ENCODE results near the gene CNTN6. TPM values are rescaled to one million over a fixed set of nuclear protein-coding genes. Genes with fewer than 3 reads are reported as not detected.

Gene CNTN6
- total RNA-seq, 1 donor from 2014 or later: 10.3 TPM

DNA sequence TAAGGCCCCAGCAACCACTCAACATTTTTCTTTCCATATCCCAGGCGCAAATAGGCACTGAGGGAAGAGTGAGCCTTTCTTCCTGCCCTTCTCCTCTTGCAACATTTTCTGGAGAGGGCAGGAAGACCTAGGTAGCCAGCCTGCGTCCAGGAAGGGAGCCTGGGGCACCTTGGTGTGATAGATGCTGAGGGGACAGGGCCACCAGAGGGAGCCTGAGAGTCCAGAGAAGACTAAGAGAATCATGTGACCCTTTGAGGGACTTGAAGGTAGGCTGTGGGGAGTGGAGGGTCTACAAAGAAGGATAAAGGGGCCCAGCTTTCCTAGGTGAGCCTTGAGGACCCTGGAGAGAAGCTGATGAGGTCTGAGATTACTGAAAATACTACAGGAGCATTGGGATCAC, 346.6 kb downstream of the CNTN6 start:
- Histone ChIP-seq H3K4me3 (no peak overlapping the region), H3K9me3 (no peaks in the 10 kb centered on the region), H3K27me3 (ENCODE audit: low read depth) (no peaks in the 10 kb centered on the region), H3K36me3 (no peaks in the 10 kb centered on the region), H3K27ac (no peak overlapping the region), H3K4me1 (no peaks in the 10 kb centered on the region)
- DNase-seq (no peak), ATAC-seq (no peak)
- TF ChIP-seq, protein P1, sequence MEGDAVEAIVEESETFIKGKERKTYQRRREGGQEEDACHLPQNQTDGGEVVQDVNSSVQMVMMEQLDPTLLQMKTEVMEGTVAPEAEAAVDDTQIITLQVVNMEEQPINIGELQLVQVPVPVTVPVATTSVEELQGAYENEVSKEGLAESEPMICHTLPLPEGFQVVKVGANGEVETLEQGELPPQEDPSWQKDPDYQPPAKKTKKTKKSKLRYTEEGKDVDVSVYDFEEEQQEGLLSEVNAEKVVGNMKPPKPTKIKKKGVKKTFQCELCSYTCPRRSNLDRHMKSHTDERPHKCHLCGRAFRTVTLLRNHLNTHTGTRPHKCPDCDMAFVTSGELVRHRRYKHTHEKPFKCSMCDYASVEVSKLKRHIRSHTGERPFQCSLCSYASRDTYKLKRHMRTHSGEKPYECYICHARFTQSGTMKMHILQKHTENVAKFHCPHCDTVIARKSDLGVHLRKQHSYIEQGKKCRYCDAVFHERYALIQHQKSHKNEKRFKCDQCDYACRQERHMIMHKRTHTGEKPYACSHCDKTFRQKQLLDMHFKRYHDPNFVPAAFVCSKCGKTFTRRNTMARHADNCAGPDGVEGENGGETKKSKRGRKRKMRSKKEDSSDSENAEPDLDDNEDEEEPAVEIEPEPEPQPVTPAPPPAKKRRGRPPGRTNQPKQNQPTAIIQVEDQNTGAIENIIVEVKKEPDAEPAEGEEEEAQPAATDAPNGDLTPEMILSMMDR (IDR thresholded peaks at IDR 0.05): peak; percentile 7
- intact Hi-C loops (cut with DNase I): no loop called here

DNA sequence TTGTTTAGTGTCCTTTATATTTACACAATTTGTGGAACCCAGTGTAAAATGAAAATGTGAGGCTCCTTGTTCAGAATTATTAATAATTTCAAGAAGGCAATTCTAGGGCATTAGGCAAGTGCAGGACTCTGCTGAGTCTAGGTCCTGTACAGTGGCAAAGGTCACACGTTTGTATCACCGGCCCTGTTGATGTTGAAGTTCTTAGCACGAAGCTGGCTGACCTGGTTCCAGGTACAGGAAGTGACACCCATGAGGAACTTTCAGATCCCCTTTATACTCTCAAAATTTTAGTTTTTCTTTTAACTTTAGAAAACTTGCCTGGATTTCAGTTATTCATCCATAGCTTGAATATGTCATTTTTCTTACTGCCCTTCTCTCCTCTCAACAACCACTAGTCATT, 349.4 kb downstream of the CNTN6 start:
- Histone ChIP-seq H3K27ac (no peak overlapping the region), H3K4me1 (no peaks in the 10 kb centered on the region), H3K36me3 (no peaks in the 10 kb centered on the region), H3K9me3 (no peaks in the 10 kb centered on the region), H3K4me3 (no peak overlapping the region), H3K27me3 (ENCODE audit: low read depth) (no peaks in the 10 kb centered on the region)
- TF ChIP-seq, protein P1 (IDR thresholded peaks at IDR 0.05): no peak
- DNase-seq (no peak), ATAC-seq (no peak)
- intact Hi-C loops (cut with DNase I): no loop called here

DNA sequence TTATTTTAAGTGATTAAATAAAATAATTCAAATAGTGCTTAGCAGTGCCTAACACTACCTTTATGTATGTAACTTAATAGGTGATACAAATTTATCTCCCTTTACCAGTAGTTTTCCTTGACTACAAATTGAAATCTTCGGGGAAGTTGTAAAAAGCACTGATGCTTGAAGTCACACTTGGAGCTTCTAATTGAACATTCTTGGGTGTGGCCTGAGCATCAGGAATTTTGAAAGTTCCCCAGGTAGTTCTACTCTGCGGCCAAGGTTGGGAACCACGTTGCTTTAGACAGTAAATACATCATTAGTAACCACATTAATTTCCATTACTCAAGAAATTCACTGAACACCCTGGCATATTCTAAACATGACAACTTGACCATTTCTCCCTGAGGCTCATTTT, 351.4 kb downstream of the CNTN6 start:
- ATAC-seq (no peak), DNase-seq (no peak)
- no peaks in the 10 kb centered on the region for H3K9me3 ChIP-seq
- H3K36me3 ChIP-seq: no peaks in the 10 kb centered on the region
- H3K27me3 ChIP-seq (ENCODE audit: low read depth): no peaks in the 10 kb centered on the region
- intact Hi-C loops (cut with DNase I): no loop called here
- H3K4me1 ChIP-seq: no peaks in the 10 kb centered on the region
- TF ChIP-seq, protein P1 (IDR thresholded peaks at IDR 0.05): no peak
- H3K4me3 ChIP-seq: no peak overlapping the region
- H3K27ac ChIP-seq: no peak overlapping the region

DNA sequence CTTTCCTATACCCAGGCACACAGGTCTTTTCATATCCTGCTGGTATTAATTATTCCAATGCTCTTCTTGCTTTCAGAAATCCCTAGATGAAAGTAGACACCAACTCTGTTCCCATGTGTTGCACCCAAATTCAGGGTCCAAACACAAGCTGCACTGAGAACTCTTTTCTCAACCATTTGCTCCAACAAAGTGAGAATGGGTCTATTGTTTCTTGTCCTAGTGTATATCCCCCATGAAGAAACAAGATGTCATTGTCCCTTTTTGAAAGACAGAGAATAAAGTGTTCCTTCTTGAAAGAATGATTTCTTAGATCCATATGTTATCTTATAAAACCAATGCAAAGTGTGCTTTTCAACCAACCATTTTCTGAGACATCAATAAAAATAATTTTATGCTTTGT, 353.7 kb downstream of the CNTN6 start:
- no peaks in the 10 kb centered on the region for H3K36me3 ChIP-seq
- H3K9me3 ChIP-seq: no peaks in the 10 kb centered on the region
- TF ChIP-seq, protein P1 (IDR thresholded peaks at IDR 0.05): no peak
- ATAC-seq (no peak), DNase-seq (no peak)
- no peak overlapping the region for H3K27ac ChIP-seq
- H3K4me3 ChIP-seq: no peak overlapping the region
- intact Hi-C loops (cut with DNase I): no loop called here
- no peaks in the 10 kb centered on the region for H3K4me1 ChIP-seq
- no peaks in the 10 kb centered on the region for H3K27me3 ChIP-seq (ENCODE audit: low read depth)

DNA sequence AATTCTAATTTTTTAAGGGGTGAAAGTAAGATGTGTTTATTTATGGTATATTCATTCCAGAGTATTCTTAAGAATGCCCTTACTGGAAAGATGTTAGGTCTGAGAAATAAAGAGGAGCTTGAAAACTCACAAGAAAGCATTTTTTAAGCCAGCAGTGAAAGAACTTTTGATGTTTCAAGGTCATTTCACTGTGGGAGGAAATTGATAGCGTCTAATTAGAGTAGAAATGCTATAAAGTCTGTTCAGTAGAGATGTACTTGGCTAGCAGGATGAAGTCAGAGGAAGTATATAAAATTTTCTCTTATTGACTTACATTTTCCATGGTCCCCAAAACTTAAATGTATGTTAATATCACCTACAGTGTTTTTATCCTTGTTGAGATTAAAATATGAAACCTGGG, 354.6 kb downstream of the CNTN6 start:
- intact Hi-C loops (cut with DNase I): no loop called here
- no peak for ATAC-seq
- H3K9me3 ChIP-seq: no peaks in the 10 kb centered on the region
- no peak overlapping the region for H3K27ac ChIP-seq
- H3K4me3 ChIP-seq: no peak overlapping the region
- no peaks in the 10 kb centered on the region for H3K27me3 ChIP-seq (ENCODE audit: low read depth)
- no peaks in the 10 kb centered on the region for H3K36me3 ChIP-seq
- TF ChIP-seq, protein P1 (IDR thresholded peaks at IDR 0.05): no peak
- H3K4me1 ChIP-seq: no peaks in the 10 kb centered on the region
- no peak for DNase-seq

DNA sequence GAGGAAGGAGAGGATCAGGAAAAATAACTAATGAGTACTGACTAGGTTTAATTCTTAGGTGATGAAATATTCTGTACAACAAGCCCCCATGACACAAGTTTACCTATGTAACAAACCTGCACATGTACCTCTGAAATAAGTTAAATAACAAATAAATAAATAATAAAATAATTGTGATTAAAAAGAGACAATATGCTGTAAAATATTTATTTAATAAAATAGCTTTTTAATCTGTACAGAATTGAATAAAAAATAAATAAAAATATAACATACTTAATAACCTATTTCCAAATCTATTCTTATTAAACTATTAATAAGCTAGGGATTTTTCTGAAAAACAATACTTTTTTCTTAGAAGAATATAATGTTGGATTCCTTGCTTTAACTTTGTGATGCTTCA, 355.6 kb downstream of the CNTN6 start:
- intact Hi-C loops (cut with DNase I): no loop called here
- Histone ChIP-seq H3K4me3 (no peak overlapping the region), H3K4me1 (no peaks in the 10 kb centered on the region), H3K9me3 (no peaks in the 10 kb centered on the region), H3K36me3 (no peaks in the 10 kb centered on the region), H3K27ac (no peak overlapping the region), H3K27me3 (ENCODE audit: low read depth) (no peaks in the 10 kb centered on the region)
- TF ChIP-seq, protein P1 (IDR thresholded peaks at IDR 0.05): no peak
- ATAC-seq (no peak), DNase-seq (no peak)
